Measurements from ENCODE around the gene TTC22.

TTC22 gene

GRCh38 chr1:54741531-54741930, 59.6 kb downstream of the TTC22 start:
- Mint-ChIP-seq H3K4me3 (no peak overlapping the region), H3K27ac (no peak overlapping the region), H3K36me3 (peaks cover 65% of the 10 kb centered on the region), H3K9me3 (no peaks in the 10 kb centered on the region), H3K27me3 (no peaks in the 10 kb centered on the region), H3K4me1 (no peaks in the 10 kb centered on the region)
- ATAC-seq, result no peak

DNA sequence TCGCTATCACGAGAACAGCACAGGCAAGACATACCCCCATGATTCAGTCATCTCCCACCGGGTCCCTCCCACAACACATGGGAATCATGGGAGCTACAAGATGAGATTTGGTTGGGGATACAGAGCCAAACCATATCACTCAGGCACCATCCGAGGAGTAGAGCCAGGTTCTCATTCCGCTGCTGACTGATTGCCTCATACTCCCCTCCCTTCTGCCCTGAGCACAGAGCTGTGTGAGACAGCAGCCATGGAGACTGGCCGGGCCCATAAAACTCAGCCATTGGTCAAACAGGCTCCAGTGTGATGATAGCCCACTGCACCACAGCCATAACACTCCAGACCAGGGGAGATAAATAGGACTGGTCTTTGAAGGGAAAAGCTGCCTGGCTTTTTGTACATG, 62.9 kb downstream of the TTC22 start:
- no peak overlapping the region for H3K27ac Mint-ChIP-seq
- no peaks in the 10 kb centered on the region for H3K4me1 Mint-ChIP-seq
- no peak for ATAC-seq
- H3K36me3 Mint-ChIP-seq, result peaks cover 81% of the 10 kb centered on the region
- H3K4me3 Mint-ChIP-seq, result no peak overlapping the region
- no peaks in the 10 kb centered on the region for H3K27me3 Mint-ChIP-seq
- no peaks in the 10 kb centered on the region for H3K9me3 Mint-ChIP-seq

DNA sequence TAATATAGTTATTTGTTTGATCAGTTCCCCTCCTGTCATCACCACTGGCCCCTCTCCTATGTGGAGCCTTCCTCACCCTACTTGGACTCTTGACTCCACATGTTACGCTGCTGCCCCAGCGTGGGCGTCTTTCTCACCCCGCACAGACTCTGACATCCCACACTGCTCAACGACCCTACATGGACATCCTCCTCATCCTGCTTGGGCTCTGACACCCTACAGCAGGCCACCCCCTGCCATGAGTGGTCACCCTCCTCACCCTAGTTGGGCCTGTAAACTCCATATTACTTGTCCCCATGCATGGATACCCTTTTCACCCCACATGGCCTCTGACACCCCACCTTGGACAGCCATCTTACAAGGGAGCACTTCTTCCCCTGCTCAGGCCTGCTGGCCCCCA, 64.4 kb downstream of the TTC22 start:
- Mint-ChIP-seq H3K4me1 (no peaks in the 10 kb centered on the region), H3K9me3 (no peaks in the 10 kb centered on the region), H3K36me3 (peaks cover 71% of the 10 kb centered on the region), H3K27ac (no peak overlapping the region), H3K4me3 (no peak overlapping the region), H3K27me3 (no peaks in the 10 kb centered on the region)
- no peak for ATAC-seq
